ENCODE results near the gene NFYC. TPM values are rescaled to one million over a fixed set of nuclear protein-coding genes. Genes with fewer than 3 reads are reported as not detected.

The NFYC gene
- total RNA-seq, 1 donor from 2014 or later, result 40.8 TPM

Other genes starting within 250 kb of the NFYC start
- 1.6 TPM for gene ZFP69B, start 241.2 kb upstream of the NFYC start, total RNA-seq
- gene ZFP69, start 214.4 kb upstream of the NFYC start, total RNA-seq, result 2.4 TPM
- 3.0 TPM for gene EXO5, start 182.9 kb upstream of the NFYC start, total RNA-seq
- gene ZNF684, start 160.1 kb upstream of the NFYC start, total RNA-seq, result 1.8 TPM
- gene RIMS3, start 26.0 kb upstream of the NFYC start, total RNA-seq, result 2.2 TPM
- 0.24 TPM for gene KCNQ4, start 92.1 kb downstream of the NFYC start, total RNA-seq
- 28.7 TPM for gene CITED4, start 170.7 kb downstream of the NFYC start, total RNA-seq

Measured in esophagus mucosa (tissue), 1 donor.